ENCODE results near the gene FAM193B. TPM values are rescaled to one million over a fixed set of nuclear protein-coding genes. Genes with fewer than 3 reads are reported as not detected.

Gene FAM193B
- total and polyA plus RNA-seq, 4 donors, result 49.0 to 139 (median 81.4) TPM

DNA sequence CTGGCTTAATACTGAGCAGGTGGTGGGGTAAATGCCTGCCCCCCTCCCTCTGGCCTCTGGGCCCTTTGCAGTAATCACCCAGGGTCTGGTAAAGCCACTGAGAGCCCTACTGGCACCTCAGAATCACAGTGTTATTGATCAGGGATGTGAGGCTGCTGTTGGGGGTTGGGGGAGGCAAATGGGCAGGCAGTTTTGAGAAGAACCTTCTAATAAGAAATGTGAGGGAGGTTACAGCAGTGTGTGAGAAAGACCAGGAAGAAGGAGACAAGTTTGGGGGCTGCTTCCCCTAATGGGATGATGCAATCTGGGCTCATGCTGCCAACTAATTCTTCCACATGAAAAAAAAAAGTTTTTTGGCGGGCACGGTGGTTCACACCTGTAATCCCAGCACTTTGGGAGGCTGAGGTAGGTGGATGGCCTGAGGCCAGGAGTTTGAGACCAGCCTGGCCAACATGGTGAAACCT lies 42.4 kb upstream of the FAM193B start:
- Histone ChIP-seq H3K27ac (ENCODE audit: low read depth in 1 of 2, low read length in 1 of 2) (no peak overlapping the region), H3K36me3 (ENCODE audit: control insufficient read depth in 4 of 4, insufficient read depth in 4 of 4, low read length in 4 of 4) (peaks cover 3 to 32% (median 20%) of the 10 kb centered on the region in 4 donors), H3K9ac (ENCODE audit: insufficient read depth in 1 of 2, low read length in 2 of 2) (no peak overlapping the region), H3K4me1 (ENCODE audit: control insufficient read depth in 5 of 5, insufficient read depth in 5 of 5, low read length in 5 of 5) (peaks cover 0 to 15% (median 7%) of the 10 kb centered on the region in 5 donors), H3K4me3 (no peak overlapping the region), H3K9me3 (ENCODE audit: control insufficient read depth in 4 of 4, insufficient read depth in 3 of 4, low read length in 3 of 4) (no peaks in the 10 kb centered on the region), H3K27me3 (ENCODE audit: control insufficient read depth in 3 of 3, insufficient read depth in 3 of 3, low read length in 2 of 3) (no peaks in the 10 kb centered on the region)
- 81 to 91% methylated on average over 2 of the region's 2 CpGs for WGBS, 2 donors
- TF ChIP-seq, protein P1, sequence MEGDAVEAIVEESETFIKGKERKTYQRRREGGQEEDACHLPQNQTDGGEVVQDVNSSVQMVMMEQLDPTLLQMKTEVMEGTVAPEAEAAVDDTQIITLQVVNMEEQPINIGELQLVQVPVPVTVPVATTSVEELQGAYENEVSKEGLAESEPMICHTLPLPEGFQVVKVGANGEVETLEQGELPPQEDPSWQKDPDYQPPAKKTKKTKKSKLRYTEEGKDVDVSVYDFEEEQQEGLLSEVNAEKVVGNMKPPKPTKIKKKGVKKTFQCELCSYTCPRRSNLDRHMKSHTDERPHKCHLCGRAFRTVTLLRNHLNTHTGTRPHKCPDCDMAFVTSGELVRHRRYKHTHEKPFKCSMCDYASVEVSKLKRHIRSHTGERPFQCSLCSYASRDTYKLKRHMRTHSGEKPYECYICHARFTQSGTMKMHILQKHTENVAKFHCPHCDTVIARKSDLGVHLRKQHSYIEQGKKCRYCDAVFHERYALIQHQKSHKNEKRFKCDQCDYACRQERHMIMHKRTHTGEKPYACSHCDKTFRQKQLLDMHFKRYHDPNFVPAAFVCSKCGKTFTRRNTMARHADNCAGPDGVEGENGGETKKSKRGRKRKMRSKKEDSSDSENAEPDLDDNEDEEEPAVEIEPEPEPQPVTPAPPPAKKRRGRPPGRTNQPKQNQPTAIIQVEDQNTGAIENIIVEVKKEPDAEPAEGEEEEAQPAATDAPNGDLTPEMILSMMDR (IDR thresholded peaks at IDR 0.05; ENCODE audit: control extremely low read depth, extremely low read depth), result no peak
- ATAC-seq (ENCODE audit: insufficient read depth, low FRiP score), result no peak
- no peak for DNase-seq

DNA sequence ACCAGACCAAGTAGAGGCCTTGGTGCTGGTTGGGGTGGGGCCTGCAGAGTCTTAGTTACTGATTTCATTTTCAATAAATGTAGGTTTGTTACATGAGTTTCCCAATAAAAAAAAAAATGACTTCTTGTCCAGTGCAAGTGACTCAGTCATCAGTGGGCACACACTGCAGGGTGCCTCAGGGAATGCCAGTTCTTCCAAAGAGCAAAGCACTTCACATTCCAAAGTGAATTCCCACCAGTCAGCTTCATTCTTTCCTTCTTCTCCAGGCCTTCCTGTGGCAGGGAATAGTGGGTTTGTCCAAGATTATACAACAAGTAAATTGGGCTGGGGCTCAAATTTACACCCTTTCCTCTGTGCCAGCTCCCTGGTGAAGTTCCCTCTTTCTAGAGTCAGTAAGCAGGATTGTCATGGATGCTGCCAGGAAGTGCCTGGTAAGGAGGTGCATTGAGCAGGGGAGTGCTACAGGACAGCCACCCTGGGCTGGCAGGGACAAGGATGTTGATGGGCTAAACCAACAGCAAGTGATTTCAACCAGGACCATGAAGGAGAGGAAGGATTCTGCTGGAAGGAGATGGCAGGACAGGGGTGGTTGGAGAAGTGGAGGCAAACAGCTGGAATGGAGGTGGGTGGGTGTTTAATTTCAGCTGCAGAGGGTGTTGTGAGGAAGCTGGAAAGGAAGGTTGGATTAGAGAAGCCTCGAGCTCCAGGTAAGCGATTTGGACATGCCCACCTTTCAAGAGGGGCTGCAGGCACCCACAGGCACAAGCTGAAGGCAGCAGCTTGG lies 41.8 kb upstream of the FAM193B start:
- Histone ChIP-seq H3K27me3 (ENCODE audit: control insufficient read depth in 3 of 3, insufficient read depth in 3 of 3, low read length in 2 of 3) (no peaks in the 10 kb centered on the region), H3K27ac (ENCODE audit: low read depth in 1 of 2, low read length in 1 of 2) (no peak overlapping the region), H3K4me1 (ENCODE audit: control insufficient read depth in 5 of 5, insufficient read depth in 5 of 5, low read length in 5 of 5) (peaks cover 0 to 19% (median 6%) of the 10 kb centered on the region in 5 donors), H3K4me3 (no peak overlapping the region), H3K9ac (ENCODE audit: insufficient read depth in 1 of 2, low read length in 2 of 2) (no peak overlapping the region), H3K36me3 (ENCODE audit: control insufficient read depth in 4 of 4, insufficient read depth in 4 of 4, low read length in 4 of 4) (peaks cover 3 to 32% (median 20%) of the 10 kb centered on the region in 4 donors), H3K9me3 (ENCODE audit: control insufficient read depth in 4 of 4, insufficient read depth in 3 of 4, low read length in 3 of 4) (no peaks in the 10 kb centered on the region)
- WGBS, 2 donors, result 96 to 100% methylated on average over 2 of the region's 2 CpGs
- ATAC-seq (ENCODE audit: insufficient read depth, low FRiP score), result no peak
- DNase-seq, result no peak
- TF ChIP-seq, protein P1 (IDR thresholded peaks at IDR 0.05; ENCODE audit: control extremely low read depth, extremely low read depth), result no peak

DNA sequence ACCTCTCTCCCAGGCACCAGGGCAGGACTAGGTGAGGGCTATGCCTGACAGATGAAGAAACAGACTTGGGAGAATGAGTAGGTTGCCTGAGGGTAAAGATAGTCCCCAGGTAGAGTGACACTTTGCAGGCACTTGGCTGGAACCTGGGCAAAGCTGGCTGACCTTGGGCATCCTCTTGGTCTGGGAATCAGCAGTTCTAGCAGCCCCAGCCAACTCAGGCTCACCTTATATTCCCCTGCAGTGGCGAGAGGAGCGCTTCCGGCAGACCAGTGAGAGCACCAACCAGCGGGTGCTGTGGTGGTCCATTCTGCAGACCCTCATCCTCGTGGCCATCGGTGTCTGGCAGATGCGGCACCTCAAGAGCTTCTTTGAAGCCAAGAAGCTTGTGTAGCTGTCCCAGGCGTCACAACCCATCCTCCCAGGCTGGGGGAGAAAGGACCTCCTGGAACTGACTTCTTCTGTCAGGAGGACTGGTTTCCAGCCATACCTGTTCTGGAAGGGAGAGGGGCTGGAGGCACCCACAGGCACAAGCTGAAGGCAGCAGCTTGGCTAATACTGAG lies 40.7 kb upstream of the FAM193B start:
- DNase-seq, result no peak
- Histone ChIP-seq H3K4me3 (no peak overlapping the region), H3K36me3 (ENCODE audit: control insufficient read depth in 4 of 4, insufficient read depth in 4 of 4, low read length in 4 of 4) (peaks cover 3 to 32% (median 20%) of the 10 kb centered on the region in 4 donors), H3K9ac (ENCODE audit: insufficient read depth in 1 of 2, low read length in 2 of 2) (no peak overlapping the region), H3K27me3 (ENCODE audit: control insufficient read depth in 3 of 3, insufficient read depth in 3 of 3, low read length in 2 of 3) (peaks cover 0 to 3% (median 2%) of the 10 kb centered on the region in 3 donors), H3K4me1 (ENCODE audit: control insufficient read depth in 5 of 5, insufficient read depth in 5 of 5, low read length in 5 of 5) (peaks cover 0 to 10% (median 0%) of the 10 kb centered on the region in 5 donors), H3K27ac (ENCODE audit: low read depth in 1 of 2, low read length in 1 of 2) (no peak overlapping the region), H3K9me3 (ENCODE audit: control insufficient read depth in 4 of 4, insufficient read depth in 3 of 4, low read length in 3 of 4) (no peaks in the 10 kb centered on the region)
- ATAC-seq (ENCODE audit: insufficient read depth, low FRiP score), result no peak
- WGBS, 2 donors, result 95 to 96% methylated on average over 8 of the region's 8 CpGs
- TF ChIP-seq, protein P1 (IDR thresholded peaks at IDR 0.05; ENCODE audit: control extremely low read depth, extremely low read depth), result no peak

Measured in lung (tissue), 12 donors.